GM12878 (cell line): ENCODE results near the gene ESPL1. TPM values are rescaled to one million over a fixed set of nuclear protein-coding genes. Genes with fewer than 3 reads are reported as not detected.

ENCODE experiments used
- ATAC-seq: fragments of 200-7000 bp; cut with Tn5 transposase; 3 replicates; pipeline ENCODE4 v1.9.1; 2020; ENCODE audit warnings: mild to moderate bottlenecking, moderate library complexity
- BruUV-seq: library from RNA; stranded (reverse); fragments of 400-500 nt; replicated peaks from 2 replicates; lab custom pipeline; 2021; lab: Mats Ljungman, UMichigan
- CTCF ChIA-PET: fragments of 300-600 bp; sonication (Branson Sonifier 250); formaldehyde crosslinking; extraction: SDS; loops from one replicate; lab custom pipeline; 2021; ENCODE audit warnings: inconsistent platforms; lab: Yijun Ruan, JAX
- POLR2A ChIA-PET: fragments of 350-600 bp; formaldehyde crosslinking; extraction: SDS; loops from one replicate; lab custom pipeline; 2021; ENCODE audit warnings: inconsistent platforms; lab: Charles Lee
- RAD21 ChIA-PET: fragments of 300-600 bp; sonication (Branson Sonifier 250); formaldehyde crosslinking; loops from one replicate; lab custom pipeline; 2023; ENCODE audit warnings: antibody characterized with exemption; ENCODE audit not compliant: unreplicated experiment; lab: Charles Lee
- SMC1A ChIA-PET: fragments of 300-600 bp; sonication (Branson Sonifier 250); formaldehyde crosslinking; loops from one replicate; lab custom pipeline; 2023; ENCODE audit not compliant: unreplicated experiment, uncharacterized antibody; lab: Charles Lee
- DNase-seq: peaks from one replicate; pipeline ENCODE4 v3.0.0-alpha.2; 2011; ENCODE audit warnings: low read depth, low spot score
- FAIRE-seq: peaks from 3 replicates; lab custom pipeline; 2011; peaks lifted over from hg19 to GRCh38; lab: Jason Lieb, UNC
- H2AFZ ChIP-seq: 2 replicates; pipeline ENCODE4 v1.6.0; 2011; ENCODE audit warnings: low read depth, low read length, control low read depth; ENCODE audit not compliant: control insufficient read depth
- H3K27ac ChIP-seq: 2 replicates; pipeline ENCODE4 v1.5.1; 2011; ENCODE audit warnings: control low read depth; ENCODE audit not compliant: control insufficient read depth, insufficient read depth
- H3K27me3 ChIP-seq, 2 experiments: replicated peaks in 1 of 2; 2 replicates each; pipeline versions ENCODE4 v1.6.0 to v1.6.1; 2011; ENCODE audit warnings: low read length in 1 of 2; ENCODE audit not compliant: control insufficient read depth in 2 of 2, insufficient read depth in 2 of 2
- H3K36me3 ChIP-seq, 2 experiments: 2 replicates each; pipeline ENCODE4 v1.5.1; 2011; ENCODE audit warnings: low read length in 1 of 2; ENCODE audit not compliant: control insufficient read depth in 2 of 2, insufficient read depth in 2 of 2
- H3K4me1 ChIP-seq: 2 replicates; pipeline ENCODE4 v1.6.1; 2011; ENCODE audit warnings: mild to moderate bottlenecking, low read length, moderate library complexity, mixed read lengths; ENCODE audit not compliant: control insufficient read depth, insufficient read depth
- H3K4me2 ChIP-seq: 2 replicates; pipeline ENCODE4 v1.6.0; 2011; ENCODE audit warnings: control low read depth; ENCODE audit not compliant: control insufficient read depth, insufficient read depth
- H3K4me3 ChIP-seq: fragments of 200-600 bp; sonication (generic); 2 replicates; pipeline ENCODE4 v1.5.1; 2016
- H3K79me2 ChIP-seq: 2 replicates; pipeline ENCODE4 v1.6.0; 2011; ENCODE audit warnings: low read length; ENCODE audit not compliant: control insufficient read depth, insufficient read depth
- H3K9ac ChIP-seq: 2 replicates; pipeline ENCODE4 v1.8.0; 2011; ENCODE audit warnings: low read length, control low read depth, mixed read lengths; ENCODE audit not compliant: control insufficient read depth, insufficient read depth
- H3K9me3 ChIP-seq: replicated peaks from 3 replicates; pipeline ENCODE4 v1.5.1; 2011; ENCODE audit warnings: mild to moderate bottlenecking, low read length; ENCODE audit not compliant: control insufficient read depth, insufficient read depth
- H4K20me1 ChIP-seq: 2 replicates; pipeline ENCODE4 v1.6.0; 2011; ENCODE audit not compliant: control insufficient read depth, insufficient read depth
- EED ChIP-seq: sonication (generic); IDR thresholded peaks from 2 replicates; pipeline ENCODE4 v1.6.1; 2016; ENCODE audit warnings: antibody characterized with exemption, low read depth
- HSF1 ChIP-seq: fragments of 150-350 bp; IDR thresholded peaks from 2 replicates; pipeline ENCODE4 v1.6.1; 2014; ENCODE audit warnings: mild to moderate bottlenecking, low read depth, low read length
- MAX ChIP-seq: IDR thresholded peaks from 2 replicates; pipeline ENCODE4 v1.6.1; 2012; ENCODE audit warnings: low read depth, low read length, improper control_type of control experiment
- SIN3A ChIP-seq: IDR thresholded peaks from 2 replicates; pipeline ENCODE4 v1.6.1; 2012; ENCODE audit warnings: low read depth, low read length, improper control_type of control experiment
- SMARCA5 ChIP-seq: fragments of 450-650 bp; IDR thresholded peaks from 2 replicates; pipeline ENCODE4 v1.6.1; 2017; ENCODE audit warnings: mild to moderate bottlenecking
- SREBF1 ChIP-seq: IDR thresholded peaks from 2 replicates; pipeline ENCODE4 v1.6.1; 2012; ENCODE audit warnings: mild to moderate bottlenecking, low read length
- SUZ12 ChIP-seq: fragments of 200-600 bp; sonication (generic); IDR thresholded peaks from one replicate; pipeline ENCODE4 v1.6.1; 2018; ENCODE audit warnings: antibody characterized with exemption, mild to moderate bottlenecking; ENCODE audit not compliant: unreplicated experiment
- in situ Hi-C: fragments of 300-500 bp; cut with MboI; formaldehyde crosslinking; loops from 9 replicates; pipeline ENCODE4 v1.14.3; 2018; ENCODE audit warnings: mixed read lengths
- intact Hi-C: fragments of 100-400 bp; cut with micrococcal nuclease; formaldehyde crosslinking; loops from one replicate; pipeline ENCODE4 v1.14.2; 2022; ENCODE audit not compliant: unreplicated experiment
- polyA plus RNA-seq, 11 experiments: library from polyadenylated mRNA; depleted of rRNA in 4 of 11; unstranded in 6 of 11; stranded (reverse) in 5 of 11; fragments of >200 nt; fragmentation: Nextera tagmentation in 4 of 11; fragmentation: Illumina TruSeq in 1 of 11; extraction: Ambion mirVana in 4 of 11; extraction: Trizol in 1 of 11; gene quantifications; 1 replicate in 1 of 11; 2 replicates in 10 of 11; pipeline versions ENCODE4 v1.2.1 to v1.2.3, GENCODE V29; 2011 to 2016; ENCODE audit warnings: inconsistent platforms in 2 of 11, missing spikeins in 2 of 11, low read depth in 1 of 11
- total RNA-seq, 4 experiments: library from RNA; depleted of rRNA in 3 of 4; stranded (reverse); fragments of >200 nt in 3 of 4; fragmentation: Illumina TruSeq in 1 of 4; extraction: Trizol in 1 of 4; gene quantifications; 2 replicates each; pipeline versions ENCODE4 v1.2.1 to v1.2.3, GENCODE V29; 2013 to 2021

The ESPL1 gene
- total and polyA plus RNA-seq, 10 of the 15 experiments (the other 5 are each of a cell fraction or from before 2014, with no cell fraction given): 2.1 to 61.9 (median 21.2) TPM

GRCh38 chr12:53292426-53292825 is 24.3 kb downstream of the ESPL1 start:
- ChIA-PET RAD21 (interaction anchor here (0.5 to 8.2 kb wide), 3 partner anchors 29 to 178 kb away, joined by 3 to 102 read pairs (median 29); partner anchors contain the start of gene AAAS), CTCF (interaction anchor here (1.3 to 12.9 kb wide), 4 partner anchors 31 to 133 kb away, joined by 3 to 315 read pairs (median 143); partner anchors contain the start of genes AAAS and ITGB7), SMC1A (no interaction called here), POLR2A (interaction anchor here (0.6 kb wide), 1 partner anchor 221 kb away, joined by 4 read pairs; no protein-coding TSS in a partner anchor)
- peaks cover 12% of the 10 kb centered on the region for H3K4me1 ChIP-seq
- H3K4me3 ChIP-seq: no peak overlapping the region
- H3K9me3 ChIP-seq: no peaks in the 10 kb centered on the region
- no peak for TF ChIP-seq MAX
- no peak for TF ChIP-seq SREBF1
- TF ChIP-seq SUZ12: no peak
- TF ChIP-seq SMARCA5: no peak
- TF ChIP-seq EED: no peak
- no peak for TF ChIP-seq SIN3A
- TF ChIP-seq HSF1: no peak
- no peak overlapping the region for H2AFZ ChIP-seq
- H3K4me2 ChIP-seq: no peak overlapping the region
- H3K27me3 ChIP-seq: no peaks in the 10 kb centered on the region
- DNase-seq (no peak), FAIRE-seq (no peak), ATAC-seq (no peak)
- no peak overlapping the region for H3K27ac ChIP-seq
- H3K9ac ChIP-seq: no peak overlapping the region
- H3K36me3 ChIP-seq: peaks cover 13 to 19% of the 10 kb centered on the region in 2 experiments
- no peaks in the 10 kb centered on the region; the same call in 1 of the 2 replicates for H4K20me1 ChIP-seq
- no TSS peak for BruUV-seq
- in situ Hi-C loops (no loop called here), intact Hi-C loops (no loop called here)
- H3K79me2 ChIP-seq: peaks cover 16% of the 10 kb centered on the region
